H9 (cell line): Measurements from ENCODE around the gene ETHE1. TPM values are rescaled to one million over a fixed set of nuclear protein-coding genes. Genes with fewer than 3 reads are reported as not detected.

Experiments
- DNase-seq: peaks from one replicate; pipeline ENCODE4 v3.0.0-alpha.2; 2017
- H2AFZ ChIP-seq: one replicate; pipeline ENCODE4 v1.6.1; 2013; ENCODE audit warnings: mild to moderate bottlenecking, low read length, control low read depth, moderate library complexity
- H2AK5ac ChIP-seq: 2 replicates; pipeline ENCODE4 v1.6.1; 2013; ENCODE audit warnings: low read length, control low read depth, mixed read lengths; ENCODE audit not compliant: insufficient read length
- H2BK120ac ChIP-seq: one replicate; pipeline ENCODE4 v1.6.1; 2013; ENCODE audit warnings: low read depth, mild to moderate bottlenecking, low read length, control low read depth, inconsistent platforms; ENCODE audit not compliant: poor library complexity, severe bottlenecking
- H2BK12ac ChIP-seq: 2 replicates; pipeline ENCODE4 v1.6.1; 2013; ENCODE audit warnings: low read length, control low read depth, mixed read lengths, low read depth; ENCODE audit not compliant: insufficient read length
- H2BK15ac ChIP-seq: 2 replicates; pipeline ENCODE4 v1.6.1; 2013; ENCODE audit warnings: low read depth, low read length, control low read depth
- H2BK20ac ChIP-seq: one replicate; pipeline ENCODE4 v1.6.1; 2013; ENCODE audit warnings: low read depth, mild to moderate bottlenecking, low read length, control low read depth, inconsistent platforms; ENCODE audit not compliant: poor library complexity, severe bottlenecking
- H2BK5ac ChIP-seq: 2 replicates; pipeline ENCODE4 v1.6.1; 2013; ENCODE audit warnings: low read length, control low read depth, mixed read lengths; ENCODE audit not compliant: insufficient read length
- H3K14ac ChIP-seq: 2 replicates; pipeline ENCODE4 v1.6.1; 2013; ENCODE audit warnings: low read length, control low read depth; ENCODE audit not compliant: insufficient read depth
- H3K18ac ChIP-seq: 2 replicates; pipeline ENCODE4 v1.6.1; 2013; ENCODE audit warnings: low read depth, mild to moderate bottlenecking, mixed read lengths, low read length, control low read depth; ENCODE audit not compliant: insufficient read length
- H3K23ac ChIP-seq: 2 replicates; pipeline ENCODE4 v1.6.1; 2013; ENCODE audit warnings: low read length, control low read depth, mixed read lengths, low read depth; ENCODE audit not compliant: insufficient read length
- H3K23me2 ChIP-seq: 2 replicates; pipeline ENCODE4 v1.6.1; 2013; ENCODE audit warnings: low read depth, mild to moderate bottlenecking, mixed read lengths, low read length, control low read depth; ENCODE audit not compliant: insufficient read length, poor library complexity, severe bottlenecking
- H3K27ac ChIP-seq: 2 replicates; pipeline ENCODE4 v1.5.1; 2013; ENCODE audit warnings: low read length, control low read depth, mixed read lengths, low read depth; ENCODE audit not compliant: insufficient read length
- H3K27me3 ChIP-seq: 2 replicates; pipeline ENCODE4 v1.6.1; 2013; ENCODE audit warnings: low read length, control low read depth, inconsistent platforms; ENCODE audit not compliant: insufficient read depth
- H3K4ac ChIP-seq: 2 replicates; pipeline ENCODE4 v1.6.1; 2013; ENCODE audit warnings: low read depth, mild to moderate bottlenecking, control low read depth, inconsistent platforms, low read length, moderate library complexity
- H3K4me1 ChIP-seq: 2 replicates; pipeline ENCODE4 v1.6.1; 2013; ENCODE audit warnings: low read length, control low read depth, inconsistent platforms; ENCODE audit not compliant: insufficient read depth
- H3K4me2 ChIP-seq: 2 replicates; pipeline ENCODE4 v1.6.1; 2013; ENCODE audit warnings: low read length, control low read depth, mixed read lengths; ENCODE audit not compliant: insufficient read length, insufficient read depth
- H3K56ac ChIP-seq: 2 replicates; pipeline ENCODE4 v1.6.1; 2013; ENCODE audit warnings: low read depth, mild to moderate bottlenecking, mixed read lengths, low read length, control low read depth; ENCODE audit not compliant: insufficient read length
- H3K79me1 ChIP-seq: 2 replicates; pipeline ENCODE4 v1.6.1; 2013; ENCODE audit warnings: low read depth, mild to moderate bottlenecking, moderate library complexity, low read length, control low read depth, inconsistent platforms; ENCODE audit not compliant: insufficient read depth, poor library complexity, severe bottlenecking
- H3K79me2 ChIP-seq: 2 replicates; pipeline ENCODE4 v1.6.1; 2013; ENCODE audit warnings: low read length, control low read depth, inconsistent platforms; ENCODE audit not compliant: insufficient read depth
- H3K9ac ChIP-seq: 2 replicates; pipeline ENCODE4 v1.6.1; 2013; ENCODE audit warnings: low read length, control low read depth, mixed read lengths; ENCODE audit not compliant: insufficient read length; ENCODE audit errors: extremely low read depth
- H3K9me3 ChIP-seq: one replicate; pipeline ENCODE4 v1.6.1; 2013; ENCODE audit warnings: low read depth, low read length, inconsistent platforms; ENCODE audit not compliant: control insufficient read depth
- H3T11ph ChIP-seq: one replicate; pipeline ENCODE4 v1.6.1; 2013; ENCODE audit warnings: mild to moderate bottlenecking, low read length, control low read depth, inconsistent platforms
- H4K20me1 ChIP-seq: one replicate; pipeline ENCODE4 v1.6.1; 2013; ENCODE audit not compliant: control insufficient read depth, insufficient read length, insufficient read depth
- H4K5ac ChIP-seq: 2 replicates; pipeline ENCODE4 v1.6.1; 2013; ENCODE audit warnings: low read depth, mild to moderate bottlenecking, mixed read lengths, low read length, control low read depth; ENCODE audit not compliant: insufficient read length
- H4K8ac ChIP-seq: replicated peaks from 2 replicates; pipeline ENCODE4 v1.6.1; 2013; ENCODE audit warnings: low read length, control low read depth, mixed read lengths, low read depth; ENCODE audit not compliant: insufficient read length
- H4K91ac ChIP-seq: 2 replicates; pipeline ENCODE4 v1.6.1; 2013; ENCODE audit warnings: low read depth, mild to moderate bottlenecking, moderate library complexity, mixed read lengths, low read length, control low read depth; ENCODE audit not compliant: insufficient read length
- H3K27ac Mint-ChIP-seq, 3 experiments: 2 replicates in 2 of 3; 3 replicates in 1 of 3; pipeline ENCODE4 v1.8.0; 2020 to 2021; ENCODE audit warnings: mixed read lengths in 3 of 3, mild to moderate bottlenecking in 1 of 3, moderate library complexity in 1 of 3
- H3K27me3 Mint-ChIP-seq: 2 replicates; pipeline ENCODE4 v1.8.0; 2021; ENCODE audit warnings: low read depth, mild to moderate bottlenecking, moderate library complexity, mixed read lengths
- H3K36me3 Mint-ChIP-seq, 3 experiments: 2 replicates in 2 of 3; 3 replicates in 1 of 3; pipeline ENCODE4 v1.8.0; 2020 to 2021; ENCODE audit warnings: low read depth in 3 of 3, mixed read lengths in 3 of 3; ENCODE audit not compliant: insufficient read depth in 1 of 3
- H3K4me1 Mint-ChIP-seq, 2 experiments: 2 replicates each; pipeline ENCODE4 v1.8.0; 2020; ENCODE audit warnings: mixed read lengths in 2 of 2
- H3K4me3 Mint-ChIP-seq, 2 experiments: 2 replicates in 1 of 2; 3 replicates in 1 of 2; pipeline ENCODE4 v1.8.0; 2020 to 2021; ENCODE audit warnings: mild to moderate bottlenecking in 2 of 2, mixed read lengths in 2 of 2, moderate library complexity in 1 of 2
- H3K9me3 Mint-ChIP-seq, 2 experiments: 2 replicates in 1 of 2; 3 replicates in 1 of 2; pipeline ENCODE4 v1.8.0; 2020; ENCODE audit warnings: mild to moderate bottlenecking in 2 of 2, mixed read lengths in 2 of 2, moderate library complexity in 1 of 2
- CTCF ChIP-seq: fragments of 200-600 bp; sonication (generic); conservative IDR thresholded peaks from 3 replicates; pipeline ENCODE4 v1.8.0; 2021; ENCODE audit warnings: antibody characterized with exemption, mild to moderate bottlenecking
- WGBS: extraction: QIAGEN DNeasy Blood & Tissue Kit; methylation state at CpG from one replicate; pipeline ENCODE4 v1.1.7; 2013; ENCODE audit warnings: missing lambda C conversion rate, low lambda C conversion rate, mixed read lengths; ENCODE audit not compliant: insufficient read length; ENCODE audit errors: extremely low coverage; 5-methylcytosine and 5-hydroxymethylcytosine counted together
- total RNA-seq: library from RNA; stranded (reverse); gene quantifications from 2 replicates; pipeline ENCODE4 v1.2.1, GENCODE V29; 2021

Gene ETHE1
- total RNA-seq, 1 experiment from 2014 or later, result 18.8 TPM

GRCh38 chr19:43467730-43468129 is 59.3 kb downstream of the ETHE1 start:
- no peak overlapping the region for H3K18ac ChIP-seq
- no peak overlapping the region for H2BK5ac ChIP-seq
- TF ChIP-seq CTCF, result no peak
- no peaks in the 10 kb centered on the region for H3K9me3 ChIP-seq
- H2BK15ac ChIP-seq, result no peak overlapping the region
- H2AK5ac ChIP-seq, result no peak overlapping the region
- no peak overlapping the region; the same call in 1 of the 2 replicates for H3K14ac ChIP-seq
- no peak overlapping the region for H3K4me2 ChIP-seq
- H4K91ac ChIP-seq, result no peak overlapping the region
- H3K27ac Mint-ChIP-seq, result no peak overlapping the region
- H3T11ph ChIP-seq, result no peak overlapping the region
- no peaks in the 10 kb centered on the region for H3K79me2 ChIP-seq
- no peaks in the 10 kb centered on the region; the same call in 1 of the 2 replicates for H3K27me3 ChIP-seq
- no peak overlapping the region for H3K23ac ChIP-seq
- no peak overlapping the region for H2BK12ac ChIP-seq
- H3K79me1 ChIP-seq, result no peaks in the 10 kb centered on the region
- peaks cover 32% of the 10 kb centered on the region for H3K27me3 Mint-ChIP-seq
- WGBS, result no CpG with 5 or more reads among the region's 4 CpGs
- H4K8ac ChIP-seq, result no peak overlapping the region
- H2BK120ac ChIP-seq, result no peak overlapping the region
- peaks cover 11 to 12% of the 10 kb centered on the region in 2 experiments for H3K4me1 Mint-ChIP-seq
- no peak overlapping the region for H3K4ac ChIP-seq
- no peak for DNase-seq
- no peak overlapping the region for H4K5ac ChIP-seq
- no peak overlapping the region for H3K4me3 Mint-ChIP-seq
- H3K56ac ChIP-seq, result no peak overlapping the region
- H3K27ac ChIP-seq, result no peak overlapping the region
- no peaks in the 10 kb centered on the region for H3K9me3 Mint-ChIP-seq
- H3K4me1 ChIP-seq, result no peaks in the 10 kb centered on the region
- H2AFZ ChIP-seq, result no peak overlapping the region
- no peak overlapping the region for H2BK20ac ChIP-seq
- H3K9ac ChIP-seq, result no peak overlapping the region
- no peaks in the 10 kb centered on the region for H4K20me1 ChIP-seq
- H3K36me3 Mint-ChIP-seq, result no peaks in the 10 kb centered on the region
- peaks cover 10% of the 10 kb centered on the region for H3K23me2 ChIP-seq
